Activated CD8-positive, alpha-beta T cell treated with anti-CD3 and anti-CD28 coated beads for 36 hours (primary cell): ENCODE data around the gene ZDHHC5. TPM values are rescaled to one million over a fixed set of nuclear protein-coding genes. Genes with fewer than 3 reads are reported as not detected.

Experiments
- ATAC-seq: fragments of 200-7000 bp; cut with Tn5 transposase; one replicate; pipeline ENCODE4 v1.10.0; 2021; ENCODE audit warnings: mild to moderate bottlenecking, moderate library complexity
- CTCF ChIA-PET: fragments of 350-600 bp; sonication (Branson Sonifier 250); formaldehyde crosslinking; loops from one replicate; lab custom pipeline; 2021; ENCODE audit warnings: antibody characterized with exemption; lab: Charles Lee
- POLR2A ChIA-PET: fragments of 350-600 bp; sonication (Branson Sonifier 250); formaldehyde crosslinking; loops from one replicate; lab custom pipeline; 2021; ENCODE audit warnings: antibody characterized with exemption; lab: Charles Lee
- DNase-seq: peaks from one replicate; pipeline ENCODE4 v3.0.0-alpha.2; 2020
- H3K27ac Mint-ChIP-seq: one replicate; pipeline ENCODE4 v1.8.0; 2021; ENCODE audit warnings: mild to moderate bottlenecking, mixed read lengths
- H3K27me3 Mint-ChIP-seq: one replicate; pipeline ENCODE4 v1.8.0; 2021; ENCODE audit warnings: mixed read lengths
- H3K36me3 Mint-ChIP-seq: one replicate; pipeline ENCODE4 v1.8.0; 2021; ENCODE audit warnings: low read depth, mixed read lengths
- H3K4me1 Mint-ChIP-seq: one replicate; pipeline ENCODE4 v1.8.0; 2021; ENCODE audit warnings: low read depth, mixed read lengths
- H3K4me3 Mint-ChIP-seq: one replicate; pipeline ENCODE4 v1.8.0; 2021; ENCODE audit warnings: mild to moderate bottlenecking, moderate library complexity, mixed read lengths
- H3K9me3 Mint-ChIP-seq: one replicate; pipeline ENCODE4 v1.8.0; 2021; ENCODE audit warnings: mixed read lengths
- intact Hi-C: fragments of 100-400 bp; cut with micrococcal nuclease; formaldehyde crosslinking; loops from one replicate; pipeline ENCODE4 v1.10.0; 2022
- total RNA-seq, 2 experiments: library from RNA; stranded (reverse); gene quantifications; one replicate each; pipeline ENCODE4 v1.2.3, GENCODE V29; 2021
- TF ChIP-seq, protein P1 (sequence below): fragments of 200-600 bp; IDR thresholded peaks from one replicate; pipeline ENCODE4 v1.8.0; 2022; ENCODE audit warnings: antibody characterized with exemption, mild to moderate bottlenecking

ZDHHC5 gene
- total RNA-seq, 2 experiments from 2014 or later, result 53.7 to 54.8 TPM

DNA sequence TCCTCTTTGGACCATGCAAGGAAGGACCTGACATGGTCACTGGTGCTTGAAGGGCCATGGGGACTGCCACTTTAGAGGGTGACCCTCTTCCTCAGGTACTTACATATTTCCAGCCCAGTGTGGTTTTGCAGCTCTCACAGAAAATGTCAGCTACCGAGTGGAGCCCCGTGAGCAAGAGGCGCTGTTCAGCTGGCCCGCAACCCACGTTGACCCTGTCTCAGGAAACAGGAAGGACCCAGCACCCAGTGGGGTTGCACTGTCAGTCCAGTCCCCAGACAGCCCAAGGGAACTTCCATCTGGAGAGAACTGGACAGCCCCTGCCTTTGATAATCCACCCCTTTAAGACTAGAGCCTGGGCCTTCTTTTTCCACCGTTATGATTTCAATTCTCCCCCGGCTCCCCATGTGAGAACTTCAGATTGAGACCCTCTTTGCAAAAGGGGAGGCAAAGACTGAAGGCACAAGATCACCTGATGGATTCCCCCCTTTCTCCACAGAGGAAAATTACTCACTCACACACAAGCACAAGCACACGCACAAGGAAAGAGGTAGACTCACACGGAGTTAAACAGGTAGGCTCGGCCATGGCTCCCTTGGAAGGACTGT is 21.6 kb upstream of the ZDHHC5 start:
- TF ChIP-seq, protein P1, sequence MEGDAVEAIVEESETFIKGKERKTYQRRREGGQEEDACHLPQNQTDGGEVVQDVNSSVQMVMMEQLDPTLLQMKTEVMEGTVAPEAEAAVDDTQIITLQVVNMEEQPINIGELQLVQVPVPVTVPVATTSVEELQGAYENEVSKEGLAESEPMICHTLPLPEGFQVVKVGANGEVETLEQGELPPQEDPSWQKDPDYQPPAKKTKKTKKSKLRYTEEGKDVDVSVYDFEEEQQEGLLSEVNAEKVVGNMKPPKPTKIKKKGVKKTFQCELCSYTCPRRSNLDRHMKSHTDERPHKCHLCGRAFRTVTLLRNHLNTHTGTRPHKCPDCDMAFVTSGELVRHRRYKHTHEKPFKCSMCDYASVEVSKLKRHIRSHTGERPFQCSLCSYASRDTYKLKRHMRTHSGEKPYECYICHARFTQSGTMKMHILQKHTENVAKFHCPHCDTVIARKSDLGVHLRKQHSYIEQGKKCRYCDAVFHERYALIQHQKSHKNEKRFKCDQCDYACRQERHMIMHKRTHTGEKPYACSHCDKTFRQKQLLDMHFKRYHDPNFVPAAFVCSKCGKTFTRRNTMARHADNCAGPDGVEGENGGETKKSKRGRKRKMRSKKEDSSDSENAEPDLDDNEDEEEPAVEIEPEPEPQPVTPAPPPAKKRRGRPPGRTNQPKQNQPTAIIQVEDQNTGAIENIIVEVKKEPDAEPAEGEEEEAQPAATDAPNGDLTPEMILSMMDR, result no peak
- Mint-ChIP-seq H3K9me3 (no peaks in the 10 kb centered on the region), H3K27ac (no peak overlapping the region), H3K4me3 (no peak overlapping the region), H3K27me3 (peaks cover 48% of the 10 kb centered on the region), H3K36me3 (no peaks in the 10 kb centered on the region), H3K4me1 (peaks cover 36% of the 10 kb centered on the region)
- intact Hi-C loops, result no loop called here
- ATAC-seq (no peak), DNase-seq (no peak)
- POLR2A ChIA-PET, result interaction anchor here (0.6 to 2.7 kb wide), 3 partner anchors 11 to 178 kb away, joined by 3 to 12 read pairs (median 4); partner anchors contain the start of gene UBE2L6
- CTCF ChIA-PET, result interaction anchor here (0.9 to 11.7 kb wide), 7 partner anchors 16 to 189 kb away, joined by 3 to 346 read pairs (median 3); partner anchors contain the start of genes SLC43A1 and UBE2L6

DNA sequence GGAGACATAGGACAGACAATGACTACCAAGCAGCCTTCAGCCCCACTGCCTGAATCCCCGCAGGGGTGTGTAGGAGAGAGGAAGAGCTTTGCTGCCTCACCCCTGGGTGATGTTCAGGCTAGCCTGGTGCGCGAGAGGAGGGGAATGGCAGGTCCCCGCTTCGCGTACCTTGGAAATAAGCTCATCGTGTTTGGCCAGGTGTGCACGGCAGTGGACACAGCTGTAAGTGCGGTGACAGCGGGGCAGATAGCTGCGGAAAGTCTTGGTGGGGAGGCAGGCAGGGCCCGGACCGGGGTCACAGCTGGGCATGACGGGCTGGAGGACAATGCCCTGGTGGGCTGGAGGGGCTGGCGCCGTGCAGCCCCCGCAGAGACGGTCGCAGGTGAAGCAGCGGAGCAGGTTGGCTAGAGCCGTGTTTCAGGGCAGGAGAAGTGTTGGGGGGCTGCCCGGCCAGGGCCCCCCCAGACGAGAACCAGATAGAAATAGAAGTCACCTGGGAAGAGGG is 21.1 kb upstream of the ZDHHC5 start:
- Mint-ChIP-seq H3K9me3 (no peaks in the 10 kb centered on the region), H3K36me3 (no peaks in the 10 kb centered on the region), H3K4me1 (peaks cover 35% of the 10 kb centered on the region), H3K4me3 (no peak overlapping the region), H3K27me3 (peaks cover 48% of the 10 kb centered on the region), H3K27ac (no peak overlapping the region)
- ChIA-PET POLR2A (interaction anchor here (0.6 to 2.7 kb wide), 3 partner anchors 10 to 179 kb away, joined by 3 to 12 read pairs (median 4); partner anchors contain the start of gene UBE2L6), CTCF (interaction anchor here (0.9 to 11.7 kb wide), 8 partner anchors 16 to 190 kb away, joined by 3 to 346 read pairs (median 4); partner anchors contain the start of genes SLC43A1 and UBE2L6)
- DNase-seq (no peak), ATAC-seq (no peak)
- intact Hi-C loops, result no loop called here
- TF ChIP-seq, protein P1, result no peak

DNA sequence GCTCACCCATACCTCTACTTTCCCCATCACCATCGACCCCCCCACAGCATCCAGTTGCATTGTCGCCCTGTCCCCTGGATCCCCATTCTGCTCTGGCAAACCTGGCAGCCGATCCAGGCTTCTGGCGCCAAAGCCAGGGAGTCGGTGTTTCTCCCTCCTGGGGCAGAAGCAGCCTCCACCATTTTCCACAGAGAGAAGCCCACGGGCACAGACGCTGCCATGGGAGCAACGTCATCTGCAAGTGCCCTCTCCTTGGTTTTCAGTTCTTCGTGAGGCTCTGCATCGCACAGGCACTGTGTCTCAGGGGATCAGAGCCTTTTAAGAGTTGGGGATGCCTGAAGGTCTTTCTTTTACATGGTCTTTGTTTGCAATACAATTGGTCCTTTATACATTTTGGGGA is 20.5 kb upstream of the ZDHHC5 start:
- peaks cover 35% of the 10 kb centered on the region for H3K4me1 Mint-ChIP-seq
- no peak overlapping the region for H3K4me3 Mint-ChIP-seq
- TF ChIP-seq, protein P1, result no peak
- intact Hi-C loops, result no loop called here
- H3K9me3 Mint-ChIP-seq, result no peaks in the 10 kb centered on the region
- ChIA-PET POLR2A (interaction anchor here (0.6 to 2.7 kb wide), 3 partner anchors 10 to 179 kb away, joined by 3 to 12 read pairs (median 4); partner anchors contain the start of gene UBE2L6), CTCF (interaction anchor here (0.9 to 11.7 kb wide), 8 partner anchors 15 to 191 kb away, joined by 3 to 346 read pairs (median 4); partner anchors contain the start of genes SLC43A1 and UBE2L6)
- DNase-seq, result no peak
- ATAC-seq, result no peak
- peaks cover 48% of the 10 kb centered on the region for H3K27me3 Mint-ChIP-seq
- H3K27ac Mint-ChIP-seq, result no peak overlapping the region
- no peaks in the 10 kb centered on the region for H3K36me3 Mint-ChIP-seq

DNA sequence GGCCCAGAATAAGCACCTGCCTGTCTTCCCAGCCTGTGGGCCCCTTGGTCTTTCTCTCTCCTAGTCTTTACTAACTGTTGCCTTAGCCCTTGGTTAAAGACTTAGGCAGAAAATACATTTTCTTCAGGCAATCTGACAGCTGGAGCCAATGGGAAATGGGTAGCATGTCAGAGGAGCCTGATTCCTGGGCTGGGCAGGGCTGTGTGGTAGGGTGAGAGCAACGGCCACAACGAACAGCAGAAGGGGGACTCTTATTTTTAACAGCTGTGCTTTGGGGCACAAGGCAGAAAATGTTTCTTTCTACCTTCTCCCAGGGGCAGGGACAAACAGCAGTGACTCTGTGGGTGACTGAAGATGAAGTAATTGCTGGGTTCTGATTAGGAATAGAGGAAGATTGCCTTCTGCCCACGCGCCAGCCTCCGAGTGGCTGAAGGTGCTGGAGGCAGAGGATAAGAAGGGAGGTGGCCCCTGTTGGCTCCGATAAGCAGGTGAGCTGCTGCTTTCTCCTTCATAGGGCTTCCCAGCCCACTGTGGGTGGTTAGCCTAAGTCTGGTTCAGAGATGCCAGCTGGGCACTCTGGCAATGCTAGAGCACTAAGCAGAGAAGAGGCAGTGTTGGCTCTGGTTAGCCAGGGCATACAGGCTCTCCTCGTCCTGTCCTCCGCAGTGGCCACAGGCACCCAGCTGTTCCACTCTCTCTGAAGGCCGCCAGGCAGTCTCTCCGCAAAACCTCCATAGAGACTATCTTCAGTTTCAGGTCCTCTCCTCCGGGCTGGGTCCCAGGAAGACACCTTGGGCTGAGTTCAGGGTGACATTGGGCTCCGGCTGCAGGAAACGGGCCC is 19.7 kb upstream of the ZDHHC5 start:
- DNase-seq (peak; percentile 53), ATAC-seq (no peak)
- intact Hi-C loops, result no loop called here
- peaks cover 43% of the 10 kb centered on the region for H3K27me3 Mint-ChIP-seq
- H3K4me1 Mint-ChIP-seq, result peaks cover 42% of the 10 kb centered on the region
- TF ChIP-seq, protein P1, result no peak
- no peaks in the 10 kb centered on the region for H3K36me3 Mint-ChIP-seq
- no peaks in the 10 kb centered on the region for H3K9me3 Mint-ChIP-seq
- ChIA-PET POLR2A (interaction anchor here (0.6 to 2.7 kb wide), 5 partner anchors 8 to 460 kb away, joined by 3 to 12 read pairs (median 3); partner anchors contain the start of gene UBE2L6), CTCF (interaction anchor here (1.0 to 11.7 kb wide), 5 partner anchors 8 to 155 kb away, joined by 3 to 346 read pairs (median 7); partner anchors contain the start of gene UBE2L6)
- H3K27ac Mint-ChIP-seq, result peak overlapping the region; percentile 66
- peak overlapping the region; percentile 64 for H3K4me3 Mint-ChIP-seq
